ENCODE data around the gene SUFU.

GRCh38 chr10:102460836-102461186 lies 43.0 kb upstream of the SUFU start:
- TF ChIP-seq CTCF (IDR thresholded peaks at IDR 0.05; ENCODE audit: low read depth, low read length): no peak
- TF ChIP-seq EZH2phosphoT487 (IDR thresholded peaks at IDR 0.05; ENCODE audit: low read depth): no peak
